MM.1S (cell line): Measurements from ENCODE around the gene AKR1A1.

Source experiments
- DNase-seq: peaks from one replicate; pipeline ENCODE4 v3.0.0-alpha.2; 2015
- H2AFZ ChIP-seq: fragments of 300-600 bp; sonication (generic); 2 replicates; pipeline ENCODE4 v1.6.0; 2016; ENCODE audit warnings: antibody characterized with exemption, low read length
- H3F3A ChIP-seq: fragments of 300-600 bp; sonication (generic); 2 replicates; pipeline ENCODE4 v1.6.1; 2016; ENCODE audit warnings: mild to moderate bottlenecking, antibody characterized with exemption, low read length, moderate library complexity, mixed read lengths; ENCODE audit not compliant: insufficient read depth
- H3K27ac ChIP-seq: fragments of 300-600 bp; sonication (generic); 2 replicates; pipeline ENCODE4 v1.5.1; 2016; ENCODE audit warnings: mild to moderate bottlenecking, low read length
- H3K27me3 ChIP-seq: fragments of 300-600 bp; sonication (generic); replicated peaks from 2 replicates; pipeline ENCODE4 v1.6.0; 2016; ENCODE audit warnings: low read length; ENCODE audit not compliant: insufficient read depth
- H3K36me3 ChIP-seq: fragments of 300-600 bp; sonication (generic); replicated peaks from 2 replicates; pipeline ENCODE4 v1.6.1; 2016; ENCODE audit warnings: mild to moderate bottlenecking, low read length, mixed read lengths; ENCODE audit not compliant: insufficient read depth
- H3K4me1 ChIP-seq: fragments of 300-600 bp; sonication (generic); 2 replicates; pipeline ENCODE4 v1.6.1; 2016; ENCODE audit warnings: low read length, mixed read lengths
- H3K4me2 ChIP-seq: fragments of 300-600 bp; sonication (generic); 2 replicates; pipeline ENCODE4 v1.6.0; 2016; ENCODE audit warnings: low read depth, low read length
- H3K4me3 ChIP-seq: fragments of 300-600 bp; sonication (generic); 2 replicates; pipeline ENCODE4 v1.5.1; 2016; ENCODE audit warnings: low read length, mixed read lengths
- H3K79me2 ChIP-seq: fragments of 300-600 bp; sonication (generic); 2 replicates; pipeline ENCODE4 v1.6.1; 2016; ENCODE audit warnings: mixed run types, low read length, mixed read lengths
- H3K9ac ChIP-seq: fragments of 300-600 bp; sonication (generic); 2 replicates; pipeline ENCODE4 v1.6.1; 2016; ENCODE audit warnings: low read length, mixed read lengths
- H3K9me2 ChIP-seq: fragments of 300-600 bp; sonication (generic); replicated peaks from 2 replicates; pipeline ENCODE4 v1.6.1; 2016; ENCODE audit warnings: mild to moderate bottlenecking, low read length, mixed read lengths; ENCODE audit not compliant: insufficient read depth
- H3K9me3 ChIP-seq: fragments of 300-600 bp; sonication (generic); replicated peaks from 2 replicates; pipeline ENCODE4 v1.6.1; 2016; ENCODE audit warnings: mild to moderate bottlenecking, low read length, mixed read lengths; ENCODE audit not compliant: insufficient read depth
- H4K20me1 ChIP-seq: fragments of 300-600 bp; sonication (generic); 2 replicates; pipeline ENCODE4 v1.6.1; 2016; ENCODE audit warnings: mild to moderate bottlenecking, low read length, moderate library complexity, mixed read lengths; ENCODE audit not compliant: insufficient read depth
- CTCF ChIP-seq: fragments of 300-600 bp; sonication (generic); IDR thresholded peaks from 2 replicates; pipeline ENCODE4 v1.5.1; 2016; ENCODE audit warnings: antibody characterized with exemption, low read length, mixed read lengths
- EZH2 ChIP-seq: fragments of 300-600 bp; sonication (generic); optimal IDR thresholded peaks from 2 replicates; pipeline ENCODE3; 2017; ENCODE audit warnings: low read depth, mild to moderate bottlenecking, antibody characterized with exemption, low read length, mixed read lengths
- EZH2phosphoT487 ChIP-seq: fragments of 300-600 bp; sonication (generic); IDR thresholded peaks from 2 replicates; pipeline ENCODE4 v1.6.1; 2018; ENCODE audit warnings: antibody characterized with exemption, low read length

Gene AKR1A1

GRCh38 chr1:45585496-45586075 is 35.0 kb downstream of the AKR1A1 start:
- no peak overlapping the region for H2AFZ ChIP-seq
- H3K79me2 ChIP-seq, result peaks cover 67% of the 10 kb centered on the region
- no peak for DNase-seq
- no peaks in the 10 kb centered on the region; the same call in 1 of the 2 replicates for H3K36me3 ChIP-seq
- H3K9me3 ChIP-seq, result no peaks in the 10 kb centered on the region
- H3K4me2 ChIP-seq, result peak overlapping the region; percentile 74
- H3K4me3 ChIP-seq, result peak overlapping the region; percentile 93
- no peaks in the 10 kb centered on the region for H3K9me2 ChIP-seq
- H3K27ac ChIP-seq, result peak overlapping the region; percentile 63; the same call in 1 of the 2 replicates
- peaks cover 29% of the 10 kb centered on the region for H3F3A ChIP-seq
- no peaks in the 10 kb centered on the region for H3K27me3 ChIP-seq
- peaks cover 51% of the 10 kb centered on the region for H4K20me1 ChIP-seq
- H3K4me1 ChIP-seq, result peaks cover 7% of the 10 kb centered on the region; the same call in 1 of the 2 replicates
- H3K9ac ChIP-seq, result peak overlapping the region; percentile 96; the same call in 1 of the 2 replicates
- TF ChIP-seq EZH2phosphoT487 (no peak), EZH2 (no peak), CTCF (no peak)

GRCh38 chr1:45586769-45587168 is 36.1 kb downstream of the AKR1A1 start:
- peaks cover 78% of the 10 kb centered on the region for H3K79me2 ChIP-seq
- H3K4me2 ChIP-seq, result peak overlapping the region; percentile 74
- H3K9ac ChIP-seq, result peak overlapping the region; percentile 7; the same call in 1 of the 2 replicates
- DNase-seq, result no peak
- TF ChIP-seq EZH2phosphoT487 (no peak), EZH2 (no peak), CTCF (no peak)
- no peaks in the 10 kb centered on the region; the same call in 1 of the 2 replicates for H3K36me3 ChIP-seq
- H3K4me3 ChIP-seq, result peak overlapping the region; percentile 24
- no peaks in the 10 kb centered on the region for H3K9me3 ChIP-seq
- peak overlapping the region; percentile 19; the same call in 1 of the 2 replicates for H3K27ac ChIP-seq
- H3K9me2 ChIP-seq, result no peaks in the 10 kb centered on the region
- peaks cover 56% of the 10 kb centered on the region for H4K20me1 ChIP-seq
- peaks cover 7% of the 10 kb centered on the region; the same call in 1 of the 2 replicates for H3K4me1 ChIP-seq
- H3F3A ChIP-seq, result peaks cover 29% of the 10 kb centered on the region
- H3K27me3 ChIP-seq, result no peaks in the 10 kb centered on the region
- no peak overlapping the region for H2AFZ ChIP-seq

- DNase-seq, result no peak
- Histone ChIP-seq H3K9me2 (no peaks in the 10 kb centered on the region), H3K4me3 (no peak overlapping the region), H3K79me2 (peaks cover 100% of the 10 kb centered on the region), H3K27ac (no peak overlapping the region), H2AFZ (no peak overlapping the region), H3K4me2 (no peak overlapping the region), H3K9ac (no peak overlapping the region), H3K27me3 (no peaks in the 10 kb centered on the region), H3K4me1 (peaks cover 7% of the 10 kb centered on the region; the same call in 1 of the 2 replicates), H3K9me3 (no peaks in the 10 kb centered on the region), H3K36me3 (peaks cover 3% of the 10 kb centered on the region; the same call in 1 of the 2 replicates), H3F3A (peaks cover 18% of the 10 kb centered on the region), H4K20me1 (peaks cover 54% of the 10 kb centered on the region)
- no peak for TF ChIP-seq EZH2
- no peak for TF ChIP-seq EZH2phosphoT487
- TF ChIP-seq CTCF, result no peak
These were observed 39.2 kb downstream of the AKR1A1 start for GRCh38 chr1:45589861-45590260.
